ENCODE measurements around the gene ZNF263. TPM values are rescaled to one million over a fixed set of nuclear protein-coding genes. Genes with fewer than 3 reads are reported as not detected.

ZNF263 gene
- total and polyA plus RNA-seq, 2 donors (not counting 1 experiment from before 2014, with no cell fraction given) = 24.7 to 46.0 TPM

GRCh38 chr16:3248596-3248995 lies 34.7 kb upstream of the ZNF263 start:
- no peak overlapping the region for H3K4me3 Mint-ChIP-seq
- POLR2A ChIA-PET = no interaction called here
- H3K9me3 Mint-ChIP-seq (ENCODE audit: insufficient read depth) = no peaks in the 10 kb centered on the region

GRCh38 chr16:3249020-3249419 lies 34.3 kb upstream of the ZNF263 start:
- Histone ChIP-seq H3K27me3 (replicated peaks in 1 of 4; ENCODE audit: control extremely low read depth in 1 of 4, control insufficient read depth in 3 of 4, insufficient read depth in 4 of 4, low read length in 3 of 4) (peaks cover 0 to 15% (median 0%) of the 10 kb centered on the region in 4 experiments), H2AFZ (ENCODE audit: insufficient read depth, low read depth, low read length, poor library complexity, severe bottlenecking) (no peak overlapping the region), H3K9me3 (ENCODE audit: control extremely low read depth in 1 of 3, control insufficient read depth in 2 of 3, insufficient read depth in 1 of 3, low read length in 2 of 3) (no peaks in the 10 kb centered on the region), H3K4me3 (ENCODE audit: control extremely low read depth in 1 of 5, extremely low read depth in 1 of 5, insufficient read depth in 1 of 5, low read depth in 2 of 5, low read length in 4 of 5) (no peak overlapping the region), H3K4me1 (ENCODE audit: control insufficient read depth in 2 of 2, insufficient read depth in 2 of 2, low read length in 2 of 2) (no peaks in the 10 kb centered on the region), H3K79me2 (ENCODE audit: control insufficient read depth, insufficient read depth, low read length) (no peaks in the 10 kb centered on the region), H3K4me2 (replicated peaks; ENCODE audit: low read depth, low read length, poor library complexity, severe bottlenecking) (no peak overlapping the region), H3K36me3 (replicated peaks in 1 of 2; ENCODE audit: control extremely low read depth in 1 of 2, control insufficient read depth in 1 of 2, extremely low read depth in 1 of 2, insufficient read depth in 2 of 2, low read length in 1 of 2) (no peaks in the 10 kb centered on the region), H3K9ac (ENCODE audit: low read length) (no peak overlapping the region), H3K27ac (ENCODE audit: low read length in 2 of 2) (no peak overlapping the region), H4K20me1 (ENCODE audit: control insufficient read depth, insufficient read depth, low read length, poor library complexity, severe bottlenecking) (no peaks in the 10 kb centered on the region)
- CTCF ChIA-PET = no interaction called here
- Mint-ChIP-seq H3K27me3 (peaks cover 27% of the 10 kb centered on the region), H3K4me3 (no peak overlapping the region), H3K9me3 (ENCODE audit: insufficient read depth) (no peaks in the 10 kb centered on the region), H3K4me1 (no peaks in the 10 kb centered on the region), H3K27ac (no peak overlapping the region)
- TF ChIP-seq CTCF (IDR thresholded peaks at IDR 0.05) (no peak), EZH2 (IDR thresholded peaks at IDR 0.05; ENCODE audit: borderline replicate concordance, insufficient read depth, low read depth, low read length, poor library complexity, severe bottlenecking) (no peak)
- POLR2A ChIA-PET = no interaction called here
- ATAC-seq (ENCODE audit: low read depth) = no peak
- WGBS (ENCODE audit: insufficient coverage) = no CpG with 5 or more reads among the region's 1 CpG
- intact Hi-C loops (cut with micrococcal nuclease) = no loop called here
- no peak for DNase-seq

More at GRCh38 chr16:3248596-3248995, 34.7 kb upstream of the ZNF263 start:
- H4K20me1 ChIP-seq (ENCODE audit: control insufficient read depth, insufficient read depth, low read length, poor library complexity, severe bottlenecking) = no peaks in the 10 kb centered on the region
- no peak overlapping the region for H3K27ac ChIP-seq (ENCODE audit: low read length in 2 of 2)
- intact Hi-C loops (cut with micrococcal nuclease) = no loop called here
- Mint-ChIP-seq H3K27ac (no peak overlapping the region), H3K4me1 (no peaks in the 10 kb centered on the region), H3K27me3 (peaks cover 29% of the 10 kb centered on the region)
- DNase-seq (no peak), ATAC-seq (ENCODE audit: low read depth) (no peak)
- CTCF ChIA-PET = no interaction called here
- no peaks in the 10 kb centered on the region for H3K9me3 ChIP-seq (ENCODE audit: control extremely low read depth in 1 of 3, control insufficient read depth in 2 of 3, insufficient read depth in 1 of 3, low read length in 2 of 3)
- H3K4me2 ChIP-seq (replicated peaks; ENCODE audit: low read depth, low read length, poor library complexity, severe bottlenecking) = no peak overlapping the region
- H3K27me3 ChIP-seq (replicated peaks in 1 of 4; ENCODE audit: control extremely low read depth in 1 of 4, control insufficient read depth in 3 of 4, insufficient read depth in 4 of 4, low read length in 3 of 4) = peaks cover 0 to 20% (median 0%) of the 10 kb centered on the region in 4 experiments
- 85% methylated on average over 3 of the region's 5 CpGs for WGBS (ENCODE audit: insufficient coverage)
- no peaks in the 10 kb centered on the region for H3K36me3 ChIP-seq (replicated peaks in 1 of 2; ENCODE audit: control extremely low read depth in 1 of 2, control insufficient read depth in 1 of 2, extremely low read depth in 1 of 2, insufficient read depth in 2 of 2, low read length in 1 of 2)
- H3K79me2 ChIP-seq (ENCODE audit: control insufficient read depth, insufficient read depth, low read length) = no peaks in the 10 kb centered on the region
- H2AFZ ChIP-seq (ENCODE audit: insufficient read depth, low read depth, low read length, poor library complexity, severe bottlenecking) = no peak overlapping the region
- H3K4me3 ChIP-seq (ENCODE audit: control extremely low read depth in 1 of 5, extremely low read depth in 1 of 5, insufficient read depth in 1 of 5, low read depth in 2 of 5, low read length in 4 of 5) = no peak overlapping the region
- no peaks in the 10 kb centered on the region for H3K4me1 ChIP-seq (ENCODE audit: control insufficient read depth in 2 of 2, insufficient read depth in 2 of 2, low read length in 2 of 2)
- H3K9ac ChIP-seq (ENCODE audit: low read length) = no peak overlapping the region
- TF ChIP-seq CTCF (IDR thresholded peaks at IDR 0.05) = no peak
- TF ChIP-seq EZH2 (IDR thresholded peaks at IDR 0.05; ENCODE audit: borderline replicate concordance, insufficient read depth, low read depth, low read length, poor library complexity, severe bottlenecking) = no peak
